ENCODE measurements around the gene WNT8A.

The WNT8A gene

GRCh38 chr5:138140268-138140667 is 56.4 kb downstream of the WNT8A start:
- DNase-seq (ENCODE audit: low spot score): no peak
